Right hindlimb (tissue), 1 donor: Measurements from ENCODE around the gene AKR1C3.

Experiments
- DNase-seq: peaks from one replicate; pipeline ENCODE4 v3.0.0-alpha.2; 2018

The AKR1C3 gene

GRCh38 chr10:5143137-5143536 is 48.9 kb downstream of the AKR1C3 start:
- no peak for DNase-seq

- DNase-seq = no peak
Measured at GRCh38 chr10:5146920-5147254, 52.7 kb downstream of the AKR1C3 start.

GRCh38 chr10:5147255-5147980 is 53.2 kb downstream of the AKR1C3 start:
- DNase-seq = no peak

- DNase-seq = no peak
Measured at GRCh38 chr10:5147981-5148677, 53.9 kb downstream of the AKR1C3 start.

- no peak for DNase-seq
Measured at GRCh38 chr10:5148678-5149032, 54.4 kb downstream of the AKR1C3 start.

- DNase-seq = no peak
Measured at GRCh38 chr10:5151076-5151475, 56.9 kb downstream of the AKR1C3 start.

- no peak for DNase-seq
Measured at GRCh38 chr10:5155951-5156350, 61.7 kb downstream of the AKR1C3 start.
